ENCODE results near the gene TNFRSF11A.
A peak's percentile ranks its signal among the peaks of the same experiment; 100 is the strongest.

The TNFRSF11A gene

GRCh38 chr18:62324917-62325805, at the start of gene TNFRSF11A:
TNFRSF11A (plus strand) TSS chr18:62325310; CDS start chr18:62325353, 43 bp downstream.
- peak; percentile 80 for ATAC-seq
- peak within 1 kb of the TSS in 1 of 2 donors; percentile 41 for H3K27ac Mint-ChIP-seq
- no peaks in the 10 kb centered on the region for H3K9me3 Mint-ChIP-seq
- peaks cover 54% of the 10 kb centered on the region for H3K4me1 Mint-ChIP-seq
- DNase-seq, result peak; percentile 52 to 73
- peaks cover 80% of the 10 kb centered on the region for H3K27me3 Mint-ChIP-seq
- H3K4me3 Mint-ChIP-seq, result peak within 1 kb of the TSS; percentile 80 to 94

DNA sequence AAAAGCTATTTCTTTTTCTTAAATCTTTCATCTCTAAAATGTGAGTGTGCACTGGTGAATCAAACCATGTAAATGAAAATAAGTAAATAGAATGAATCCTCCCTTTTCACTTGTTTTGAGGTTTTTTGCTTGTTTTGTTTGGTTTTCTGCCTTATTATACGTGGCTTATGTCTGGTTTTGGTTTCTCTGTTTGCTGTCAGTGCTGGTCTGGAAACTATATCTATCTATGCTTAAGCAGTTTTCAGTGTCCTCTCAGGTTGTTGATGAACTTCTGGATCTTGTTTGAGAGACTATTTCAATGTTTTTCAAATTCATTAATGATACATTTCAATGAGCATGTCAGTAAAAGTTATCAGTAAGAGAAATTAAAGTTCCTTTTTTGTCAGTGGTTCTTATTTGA, 48.1 kb upstream of the TNFRSF11A start:
- ATAC-seq (no peak), DNase-seq (no peak)
- Mint-ChIP-seq H3K9me3 (no peaks in the 10 kb centered on the region), H3K4me3 (no peak overlapping the region), H3K27ac (no peak overlapping the region), H3K4me1 (peaks cover 26% of the 10 kb centered on the region), H3K27me3 (no peaks in the 10 kb centered on the region)

DNA sequence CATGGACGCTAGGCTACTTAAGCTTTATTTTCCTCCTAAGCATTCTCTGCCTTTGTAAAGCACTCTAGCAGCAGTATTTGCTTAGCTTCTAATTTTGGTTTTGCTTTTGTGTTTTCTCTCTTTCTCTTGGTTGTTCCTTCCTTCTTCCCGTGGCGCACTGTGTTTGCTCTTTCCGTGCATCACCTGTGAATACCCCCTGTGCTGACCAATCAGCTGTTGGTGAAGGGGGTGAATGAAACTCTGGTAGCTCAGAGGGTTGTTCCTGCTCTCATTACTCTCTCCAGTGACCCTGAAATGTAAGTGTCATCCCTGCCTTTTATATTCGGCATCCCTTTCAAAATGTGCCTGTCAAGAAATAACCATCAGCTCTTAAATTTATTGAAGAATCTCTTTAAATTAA, 45.5 kb upstream of the TNFRSF11A start:
- no peak overlapping the region for H3K27ac Mint-ChIP-seq
- H3K9me3 Mint-ChIP-seq, result no peaks in the 10 kb centered on the region
- no peak overlapping the region for H3K4me3 Mint-ChIP-seq
- H3K4me1 Mint-ChIP-seq, result peaks cover 33% of the 10 kb centered on the region
- no peak for DNase-seq
- H3K27me3 Mint-ChIP-seq, result no peaks in the 10 kb centered on the region
- no peak for ATAC-seq

DNA sequence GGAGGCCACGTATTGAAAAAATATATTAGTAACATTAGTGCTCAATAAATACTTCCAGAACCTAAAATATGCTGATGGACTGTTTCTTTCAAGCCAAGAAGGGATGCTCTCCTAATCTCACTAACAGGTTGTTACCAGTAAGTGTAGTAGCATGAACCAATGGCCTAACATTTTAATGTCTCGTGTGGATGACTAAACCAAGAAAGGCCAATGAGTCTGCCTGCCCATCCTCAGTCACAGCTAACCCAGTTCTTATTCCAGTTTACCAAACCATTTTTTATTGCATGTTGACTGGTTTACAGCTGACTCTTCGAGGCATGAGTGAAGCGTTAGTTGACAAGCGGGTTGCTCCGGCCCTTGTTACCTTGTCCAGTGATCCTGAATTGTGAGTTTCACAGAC, 45.1 kb upstream of the TNFRSF11A start:
- Mint-ChIP-seq H3K4me1 (peaks cover 38% of the 10 kb centered on the region), H3K27me3 (no peaks in the 10 kb centered on the region), H3K9me3 (no peaks in the 10 kb centered on the region), H3K27ac (no peak overlapping the region), H3K4me3 (no peak overlapping the region)
- no peak for ATAC-seq
- DNase-seq, result no peak

GRCh38 chr18:62280786-62281185, 44.3 kb upstream of the TNFRSF11A start:
- ATAC-seq (no peak), DNase-seq (no peak)
- Mint-ChIP-seq H3K27ac (no peak overlapping the region), H3K4me3 (peak overlapping the region in 1 of 2 donors; percentile 11), H3K27me3 (no peaks in the 10 kb centered on the region), H3K9me3 (no peaks in the 10 kb centered on the region), H3K4me1 (peaks cover 45% of the 10 kb centered on the region)

GRCh38 chr18:62281684-62282083, 43.4 kb upstream of the TNFRSF11A start:
- Mint-ChIP-seq H3K27ac (peak overlapping the region in 1 of 2 donors; percentile 40), H3K4me3 (peak overlapping the region in 1 of 2 donors; percentile 19), H3K9me3 (no peaks in the 10 kb centered on the region), H3K27me3 (no peaks in the 10 kb centered on the region), H3K4me1 (peaks cover 50% of the 10 kb centered on the region)
- ATAC-seq (no peak), DNase-seq (no peak)

DNA sequence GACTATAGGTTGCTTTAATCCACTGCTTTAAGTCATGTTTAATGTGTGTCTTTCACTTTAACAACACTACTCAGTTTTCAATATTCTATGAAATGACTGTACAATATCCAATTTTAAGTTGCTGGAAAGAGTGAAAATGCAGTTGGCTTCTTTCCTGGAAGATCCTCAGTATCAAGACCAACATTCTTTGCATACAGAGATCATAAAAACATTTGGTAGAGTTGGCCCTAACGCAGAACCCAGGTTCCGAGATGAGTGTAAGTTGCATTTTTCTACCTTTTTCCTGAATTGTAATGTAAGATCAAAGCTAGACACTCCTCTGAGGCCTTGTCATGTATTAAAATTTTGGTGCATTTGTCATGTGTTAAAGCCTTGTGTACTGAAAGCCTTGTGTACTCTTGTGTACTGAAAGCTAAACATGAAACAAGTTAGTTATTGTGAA, 42.9 kb upstream of the TNFRSF11A start:
- H3K4me1 Mint-ChIP-seq, result peaks cover 45% of the 10 kb centered on the region
- ATAC-seq, result peak; percentile 53
- no peak for DNase-seq
- H3K27me3 Mint-ChIP-seq, result no peaks in the 10 kb centered on the region
- H3K9me3 Mint-ChIP-seq, result no peaks in the 10 kb centered on the region
- peak overlapping the region in 1 of 2 donors; percentile 69 for H3K27ac Mint-ChIP-seq
- peak overlapping the region in 1 of 2 donors; percentile 15 for H3K4me3 Mint-ChIP-seq

GRCh38 chr18:62284637-62285036, 40.5 kb upstream of the TNFRSF11A start:
- no peak overlapping the region for H3K27ac Mint-ChIP-seq

GRCh38 chr18:62285281-62285680, 39.8 kb upstream of the TNFRSF11A start:
- DNase-seq (no peak), ATAC-seq (no peak)
- peaks cover 50% of the 10 kb centered on the region for H3K4me1 Mint-ChIP-seq
- H3K27ac Mint-ChIP-seq, result no peak overlapping the region
- no peaks in the 10 kb centered on the region for H3K9me3 Mint-ChIP-seq
- no peaks in the 10 kb centered on the region for H3K27me3 Mint-ChIP-seq
- H3K4me3 Mint-ChIP-seq, result no peak overlapping the region

More at GRCh38 chr18:62284637-62285036, 40.5 kb upstream of the TNFRSF11A start:
- Mint-ChIP-seq H3K27me3 (no peaks in the 10 kb centered on the region), H3K9me3 (no peaks in the 10 kb centered on the region), H3K4me1 (peaks cover 53% of the 10 kb centered on the region), H3K4me3 (no peak overlapping the region)
- ATAC-seq, result no peak
- no peak for DNase-seq

DNA sequence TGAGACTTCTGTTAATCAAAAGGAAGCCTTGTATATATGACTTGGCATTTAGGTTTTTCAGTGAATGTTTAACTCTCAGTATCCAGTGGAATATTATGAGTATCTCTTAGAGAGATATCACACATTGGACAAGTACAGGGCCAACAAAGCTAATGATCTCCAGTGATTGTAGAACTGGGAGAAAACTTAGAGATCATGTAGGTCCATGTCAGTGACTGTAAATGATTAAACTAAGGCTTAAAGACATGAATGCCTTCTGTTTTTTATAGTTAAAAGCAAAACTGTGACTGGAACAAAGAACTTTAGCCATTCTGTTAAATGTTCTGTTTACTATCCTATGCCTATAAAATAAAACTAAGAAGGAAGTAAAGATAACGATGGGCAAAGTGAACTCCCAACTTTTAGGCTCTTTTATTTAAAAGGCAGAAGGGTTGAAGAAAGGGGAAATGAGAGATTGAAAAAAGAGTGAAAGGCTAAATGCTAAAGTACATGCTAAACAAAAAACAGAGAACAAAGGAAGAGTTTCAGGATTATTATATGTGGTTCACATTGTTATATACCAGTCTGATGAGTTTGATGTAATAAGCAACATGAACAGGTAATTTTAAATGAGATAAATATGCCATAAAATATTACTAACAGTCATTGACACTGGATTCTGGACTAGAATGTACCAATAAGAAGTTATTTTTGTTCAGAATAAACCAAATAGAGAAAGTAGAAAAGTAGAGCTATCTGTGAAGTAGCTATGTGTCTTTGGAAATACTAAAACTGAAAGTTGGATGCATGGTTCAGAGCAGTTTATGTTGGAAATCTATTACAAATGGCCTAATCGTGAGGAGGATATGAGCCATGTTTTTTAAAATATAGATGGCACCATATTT, 37.1 kb upstream of the TNFRSF11A start:
- H3K27ac Mint-ChIP-seq, result peak overlapping the region in 1 of 2 donors; percentile 8

GRCh38 chr18:62288665-62289008, 36.5 kb upstream of the TNFRSF11A start:
- no peak for DNase-seq
- Mint-ChIP-seq H3K4me3 (no peak overlapping the region), H3K4me1 (peaks cover 30% of the 10 kb centered on the region), H3K9me3 (no peaks in the 10 kb centered on the region), H3K27me3 (no peaks in the 10 kb centered on the region), H3K27ac (no peak overlapping the region)
- no peak for ATAC-seq

More for the DNA sequence above, 37.1 kb upstream of the TNFRSF11A start:
- no peaks in the 10 kb centered on the region for H3K27me3 Mint-ChIP-seq
- H3K4me3 Mint-ChIP-seq, result no peak overlapping the region
- peaks cover 30% of the 10 kb centered on the region for H3K4me1 Mint-ChIP-seq
- no peaks in the 10 kb centered on the region for H3K9me3 Mint-ChIP-seq
- ATAC-seq, result no peak
- no peak for DNase-seq

- peak; percentile 88 for ATAC-seq
- Mint-ChIP-seq H3K27me3 (no peaks in the 10 kb centered on the region), H3K4me1 (peaks cover 30% of the 10 kb centered on the region), H3K4me3 (no peak overlapping the region), H3K9me3 (no peaks in the 10 kb centered on the region), H3K27ac (no peak overlapping the region)
- DNase-seq, result no peak
These were observed 36.1 kb upstream of the TNFRSF11A start for GRCh38 chr18:62289047-62289446.

DNA sequence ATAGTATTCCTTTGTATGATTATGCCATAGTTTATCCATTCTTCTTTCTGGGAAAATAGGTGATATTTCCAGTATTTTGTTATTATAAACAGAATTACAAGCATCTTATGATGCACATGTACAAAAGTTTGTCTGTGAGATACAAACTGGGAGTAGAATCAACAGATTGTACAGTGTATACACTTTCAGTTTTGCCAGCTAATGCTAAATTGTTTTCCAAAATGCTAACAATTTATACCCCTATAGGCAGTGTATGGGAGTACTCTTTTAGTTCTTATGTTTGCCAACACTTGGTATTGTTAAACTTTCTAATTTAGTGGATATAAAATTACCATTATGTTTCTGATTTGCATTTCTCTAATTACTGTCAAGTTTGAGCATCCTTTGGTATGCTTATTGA, 31.0 kb upstream of the TNFRSF11A start:
- no peak for ATAC-seq
- no peak for DNase-seq
- no peaks in the 10 kb centered on the region for H3K9me3 Mint-ChIP-seq
- no peak overlapping the region for H3K27ac Mint-ChIP-seq
- H3K4me3 Mint-ChIP-seq, result no peak overlapping the region
- H3K4me1 Mint-ChIP-seq, result peaks cover 4% of the 10 kb centered on the region
- H3K27me3 Mint-ChIP-seq, result no peaks in the 10 kb centered on the region

GRCh38 chr18:62300359-62300963, 24.6 kb upstream of the TNFRSF11A start:
- Mint-ChIP-seq H3K27ac (no peak overlapping the region), H3K4me3 (no peak overlapping the region), H3K4me1 (no peaks in the 10 kb centered on the region), H3K9me3 (no peaks in the 10 kb centered on the region), H3K27me3 (no peaks in the 10 kb centered on the region)
- DNase-seq, result no peak
- ATAC-seq, result no peak

- Mint-ChIP-seq H3K9me3 (no peaks in the 10 kb centered on the region), H3K27me3 (no peaks in the 10 kb centered on the region), H3K4me1 (no peaks in the 10 kb centered on the region), H3K4me3 (no peak overlapping the region), H3K27ac (no peak overlapping the region)
- ATAC-seq (no peak), DNase-seq (no peak)
These were observed 23.8 kb upstream of the TNFRSF11A start for GRCh38 chr18:62301322-62301721.
